HepG2 (cell line): ENCODE measurements around the gene GSTT2.

Source experiments
- ELF1 ChIP-seq: sonication (generic); formaldehyde crosslinking; IDR thresholded peaks from 2 replicates; pipeline ENCODE4 v1.4.0; 2020; ENCODE audit warnings: missing genetic modification reagents
- EZH2 ChIP-seq: conservative IDR thresholded peaks from 2 replicates; pipeline ENCODE4 v1.6.1; 2012; ENCODE audit warnings: mild to moderate bottlenecking, low read depth, low read length, moderate library complexity
- MAX ChIP-seq: IDR thresholded peaks from 2 replicates; pipeline ENCODE4 v1.6.1; 2012; ENCODE audit warnings: inconsistent platforms
- NFIC ChIP-seq: IDR thresholded peaks from 2 replicates; pipeline ENCODE4 v1.6.1; 2012; ENCODE audit warnings: mild to moderate bottlenecking, low read length, inconsistent platforms
- NONO ChIP-seq, 2 experiments: fragments of 450-650 bp in 1 of 2; sonication (generic) in 1 of 2; formaldehyde crosslinking in 1 of 2; IDR thresholded peaks in 1 of 2; conservative IDR thresholded peaks in 1 of 2; 2 replicates each; pipeline versions ENCODE4 v1.6.1 to v1.8.0; 2017 to 2022; ENCODE audit warnings: mild to moderate bottlenecking in 1 of 2, missing genetic modification reagents in 1 of 2, moderate library complexity in 1 of 2
- POLR2A ChIP-seq, 2 experiments: IDR thresholded peaks; 2 replicates each; pipeline ENCODE4 v1.6.1; 2011; ENCODE audit warnings: low read depth in 2 of 2, low read length in 2 of 2, mild to moderate bottlenecking in 1 of 2, moderate library complexity in 1 of 2; ENCODE audit not compliant: insufficient read depth in 1 of 2
- POLR2AphosphoS5 ChIP-seq: IDR thresholded peaks from 2 replicates; pipeline ENCODE4 v1.6.1; 2012; ENCODE audit warnings: low read depth, low read length
- TBP ChIP-seq: sonication (generic); formaldehyde crosslinking; IDR thresholded peaks from 2 replicates; pipeline ENCODE4 v1.5.0; 2020; ENCODE audit warnings: missing genetic modification reagents
- ZMYM3 ChIP-seq: sonication (generic); formaldehyde crosslinking; IDR thresholded peaks from 2 replicates; pipeline ENCODE4 v1.5.1; 2020; ENCODE audit warnings: mild to moderate bottlenecking, missing genetic modification reagents
- TF ChIP-seq, protein P1 (sequence below), 2 experiments: sonication (generic) in 1 of 2; formaldehyde crosslinking in 1 of 2; IDR thresholded peaks; 2 replicates each; pipeline versions ENCODE4 v1.4.0 to v1.6.1; 2018 to 2020; ENCODE audit warnings: missing genetic modification reagents in 2 of 2, borderline replicate concordance in 1 of 2, low read depth in 1 of 2, mild to moderate bottlenecking in 1 of 2, missing biosample characterization in 1 of 2

DNA sequence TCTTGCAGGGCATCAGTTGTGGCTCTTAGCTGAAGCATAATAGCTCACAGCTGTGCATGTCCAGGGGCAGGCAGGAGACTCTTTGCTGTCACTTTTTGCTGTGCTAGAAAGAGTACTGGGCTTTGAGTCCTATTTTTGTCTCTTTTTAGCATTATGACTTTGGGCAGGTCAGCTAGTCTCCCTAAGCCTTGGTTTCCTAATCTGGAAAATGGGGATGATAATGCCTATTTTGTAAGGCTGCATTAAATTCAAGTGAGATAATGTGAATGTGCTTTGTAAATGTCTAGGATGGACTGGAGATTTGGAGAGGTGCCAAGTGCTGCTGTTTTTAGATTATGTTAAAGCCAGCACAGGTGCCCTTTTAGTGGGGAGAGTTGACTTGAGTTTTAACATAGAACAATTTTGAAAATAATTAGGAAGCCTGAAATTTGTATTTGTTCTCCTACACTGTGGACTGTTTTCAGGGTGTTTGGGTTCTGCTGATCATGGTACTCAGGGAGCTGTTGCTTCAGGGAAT is 50.3 kb downstream of the GSTT2 start:
- TF ChIP-seq NFIC = no peak
- TF ChIP-seq TBP = no peak
- TF ChIP-seq, protein P1, sequence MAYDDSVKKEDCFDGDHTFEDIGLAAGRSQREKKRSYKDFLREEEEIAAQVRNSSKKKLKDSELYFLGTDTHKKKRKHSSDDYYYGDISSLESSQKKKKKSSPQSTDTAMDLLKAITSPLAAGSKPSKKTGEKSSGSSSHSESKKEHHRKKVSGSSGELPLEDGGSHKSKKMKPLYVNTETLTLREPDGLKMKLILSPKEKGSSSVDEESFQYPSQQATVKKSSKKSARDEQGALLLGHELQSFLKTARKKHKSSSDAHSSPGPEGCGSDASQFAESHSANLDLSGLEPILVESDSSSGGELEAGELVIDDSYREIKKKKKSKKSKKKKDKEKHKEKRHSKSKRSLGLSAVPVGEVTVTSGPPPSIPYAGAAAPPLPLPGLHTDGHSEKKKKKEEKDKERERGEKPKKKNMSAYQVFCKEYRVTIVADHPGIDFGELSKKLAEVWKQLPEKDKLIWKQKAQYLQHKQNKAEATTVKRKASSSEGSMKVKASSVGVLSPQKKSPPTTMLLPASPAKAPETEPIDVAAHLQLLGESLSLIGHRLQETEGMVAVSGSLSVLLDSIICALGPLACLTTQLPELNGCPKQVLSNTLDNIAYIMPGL (CRISPR knock-in tag; IDR thresholded peaks at IDR 0.05; ENCODE audit: borderline replicate concordance in 1 of 2, low read depth in 1 of 2) = no peak
- no peak for TF ChIP-seq EZH2
- no peak for TF ChIP-seq POLR2A (IDR thresholded peaks at IDR 0.05; ENCODE audit: insufficient read depth in 1 of 2, low read depth in 2 of 2, low read length in 2 of 2)
- no peak for TF ChIP-seq MAX
- no peak for TF ChIP-seq ZMYM3 (CRISPR knock-in tag)
- TF ChIP-seq NONO (IDR thresholded peaks at IDR 0.05) = no peak
- TF ChIP-seq NONO (CRISPR knock-in tag; conservative IDR thresholded peaks at IDR 0.05) = no peak
- TF ChIP-seq ELF1 (CRISPR knock-in tag) = no peak
- TF ChIP-seq POLR2AphosphoS5 = no peak
